Liver (tissue), 3 donors: ENCODE measurements around the gene CLCA1.

Source experiments
- CTCF ChIP-seq: fragments of 150-350 bp; IDR thresholded peaks from 2 replicates; pipeline ENCODE4 v1.5.1; 2017; ENCODE audit warnings: improper control_type of control experiment, low read depth, low read length; ENCODE audit not compliant: missing input control
- FOXA1 ChIP-seq: IDR thresholded peaks from 2 replicates; pipeline ENCODE4 v1.6.1; 2016; ENCODE audit warnings: antibody characterized with exemption
- HNF4A ChIP-seq, 2 donors: conservative IDR thresholded peaks; 2 replicates each; pipeline ENCODE4 v1.6.1; 2016; ENCODE audit warnings: antibody characterized with exemption in 2 of 2, mild to moderate bottlenecking in 2 of 2
- JUND ChIP-seq, 2 donors: IDR thresholded peaks; 2 replicates each; pipeline ENCODE4 v1.6.1; 2016; ENCODE audit warnings: antibody characterized with exemption in 2 of 2
- YY1 ChIP-seq: IDR thresholded peaks from 2 replicates; pipeline ENCODE4 v1.6.1; 2016; ENCODE audit warnings: antibody characterized with exemption, mild to moderate bottlenecking
- ZBTB33 ChIP-seq: IDR thresholded peaks from 2 replicates; pipeline ENCODE4 v1.6.1; 2016; ENCODE audit warnings: antibody characterized with exemption
- donor health status: healthy.
- donor health status: healthy.

- TF ChIP-seq CTCF (no peak), JUND (IDR thresholded peaks at IDR 0.05) (no peak), HNF4A (conservative IDR thresholded peaks at IDR 0.05) (no peak), ZBTB33 (no peak), YY1 (no peak), FOXA1 (no peak)
Observed at GRCh38 chr1:86503406-86504136, 34.8 kb downstream of the CLCA1 start.
